SK-N-SH (cell line): ENCODE measurements around the gene FBLIM1.

Experiments
- CTCF ChIP-seq: fragments of 200-600 bp; sonication (generic); IDR thresholded peaks from 2 replicates; pipeline ENCODE4 v1.6.1; 2017; ENCODE audit warnings: antibody characterized with exemption, mild to moderate bottlenecking, moderate library complexity
- EP300 ChIP-seq, 2 experiments: IDR thresholded peaks; 2 replicates each; pipeline versions ENCODE4 v1.4.0 to v1.6.1; 2012; ENCODE audit warnings: borderline replicate concordance in 1 of 2, low read depth in 1 of 2, low read length in 1 of 2
- EZH2phosphoT487 ChIP-seq: fragments of 200-600 bp; sonication (generic); IDR thresholded peaks from 2 replicates; pipeline ENCODE4 v1.6.1; 2017; ENCODE audit warnings: low read depth, mixed run types, mild to moderate bottlenecking, antibody characterized with exemption, moderate library complexity, borderline replicate concordance
- FOXM1 ChIP-seq: IDR thresholded peaks from 2 replicates; pipeline ENCODE4 v1.4.0; 2012; ENCODE audit warnings: low read depth, mild to moderate bottlenecking
- IRF3 ChIP-seq: fragments of 150-350 bp; IDR thresholded peaks from 2 replicates; pipeline ENCODE4 v1.6.1; 2016; ENCODE audit warnings: mild to moderate bottlenecking, low read depth, low read length
- RAD21 ChIP-seq: IDR thresholded peaks from 2 replicates; pipeline ENCODE4 v1.6.1; 2012; ENCODE audit warnings: mild to moderate bottlenecking, low read length
- SMC3 ChIP-seq: IDR thresholded peaks from 2 replicates; pipeline ENCODE4 v1.6.1; 2012; ENCODE audit warnings: low read depth, low read length, improper control_type of control experiment

- TF ChIP-seq SMC3 (no peak), FOXM1 (no peak), IRF3 (no peak), CTCF (no peak), RAD21 (no peak), EZH2phosphoT487 (no peak), EP300 (IDR thresholded peaks at IDR 0.05; ENCODE audit: borderline replicate concordance in 1 of 2, low read depth in 1 of 2, low read length in 1 of 2) (no peak)
Measured at GRCh38 chr1:15757016-15757543, 1.5 kb upstream of the FBLIM1 start.
